Activated CD4-positive, alpha-beta T cell treated with anti-CD3 and anti-CD28 coated beads, Interleukin-2, amount 10 ng/mL, durations not matched to agents 24 days and 14 days (primary cell): ENCODE results near the gene PPIL1. TPM values are rescaled to one million over a fixed set of nuclear protein-coding genes. Genes with fewer than 3 reads are reported as not detected.
A peak's percentile ranks its signal among the peaks of the same experiment; 100 is the strongest.

ENCODE experiments used
- DNase-seq: peaks from one replicate; pipeline ENCODE4 v3.0.0; 2022
- H3K27ac Mint-ChIP-seq: one replicate; pipeline ENCODE4 v1.8.0; 2022; ENCODE audit warnings: mild to moderate bottlenecking, mixed read lengths
- H3K27me3 Mint-ChIP-seq: one replicate; pipeline ENCODE4 v1.8.0; 2022; ENCODE audit warnings: mixed read lengths
- H3K36me3 Mint-ChIP-seq: one replicate; pipeline ENCODE4 v1.8.0; 2022; ENCODE audit warnings: low read depth, mild to moderate bottlenecking, mixed read lengths
- H3K4me1 Mint-ChIP-seq: one replicate; pipeline ENCODE4 v1.8.0; 2021; ENCODE audit warnings: mixed read lengths
- H3K4me3 Mint-ChIP-seq: one replicate; pipeline ENCODE4 v1.8.0; 2022; ENCODE audit warnings: mild to moderate bottlenecking, moderate library complexity, mixed read lengths
- H3K9me3 Mint-ChIP-seq: one replicate; pipeline ENCODE4 v1.8.0; 2021; ENCODE audit warnings: mixed read lengths
- intact Hi-C: fragments of 100-400 bp; cut with micrococcal nuclease; formaldehyde crosslinking; loops from one replicate; pipeline ENCODE4 v1.15.1; 2023
- total RNA-seq: library from RNA; stranded (reverse); gene quantifications from 2 replicates; pipeline ENCODE4 v1.2.3, GENCODE V29; 2022

Gene PPIL1
- total RNA-seq, 1 donor from 2014 or later, result 65.1 TPM

GRCh38 chr6:36843170-36843569 lies 31.4 kb downstream of the PPIL1 start:
- intact Hi-C loops, result no loop called here
- Mint-ChIP-seq H3K36me3 (no peaks in the 10 kb centered on the region), H3K27me3 (peaks cover 17% of the 10 kb centered on the region), H3K27ac (no peak overlapping the region), H3K4me1 (peaks cover 7% of the 10 kb centered on the region), H3K4me3 (no peak overlapping the region), H3K9me3 (no peaks in the 10 kb centered on the region)
- DNase-seq, result no peak

GRCh38 chr6:36841756-36842155 lies 32.8 kb downstream of the PPIL1 start:
- Mint-ChIP-seq H3K27me3 (peaks cover 27% of the 10 kb centered on the region), H3K36me3 (no peaks in the 10 kb centered on the region), H3K27ac (no peak overlapping the region), H3K4me1 (peaks cover 7% of the 10 kb centered on the region), H3K9me3 (no peaks in the 10 kb centered on the region), H3K4me3 (no peak overlapping the region)
- intact Hi-C loops, result no loop called here
- DNase-seq, result no peak

GRCh38 chr6:36840432-36841403 lies 33.9 kb downstream of the PPIL1 start:
- Mint-ChIP-seq H3K27ac (no peak overlapping the region), H3K4me3 (peak overlapping the region; percentile 77), H3K4me1 (peaks cover 7% of the 10 kb centered on the region), H3K9me3 (no peaks in the 10 kb centered on the region), H3K36me3 (no peaks in the 10 kb centered on the region), H3K27me3 (peaks cover 30% of the 10 kb centered on the region)
- peak; percentile 72 for DNase-seq
- intact Hi-C loops, result no loop called here

GRCh38 chr6:36839749-36840431 lies 34.7 kb downstream of the PPIL1 start:
- H3K27me3 Mint-ChIP-seq, result peaks cover 33% of the 10 kb centered on the region

GRCh38 chr6:36838896-36839748 lies 35.5 kb downstream of the PPIL1 start, which contains the start of gene CPNE5:
Gene CPNE5 (minus strand): TSS chr6:36839444. CDS start chr6:36839377, 67 bp downstream.
- peaks cover 7% of the 10 kb centered on the region for H3K4me1 Mint-ChIP-seq
- peaks cover 35% of the 10 kb centered on the region for H3K27me3 Mint-ChIP-seq
- H3K36me3 Mint-ChIP-seq, result no peaks in the 10 kb centered on the region
- intact Hi-C loops, result no loop called here
- H3K4me3 Mint-ChIP-seq, result peak within 1 kb of the TSS; percentile 77
- no peaks in the 10 kb centered on the region for H3K9me3 Mint-ChIP-seq
- H3K27ac Mint-ChIP-seq, result no peak within 1 kb of the TSS
- peak; percentile 65 for DNase-seq

More at GRCh38 chr6:36839749-36840431, 34.7 kb downstream of the PPIL1 start:
- no peak overlapping the region for H3K27ac Mint-ChIP-seq
- H3K9me3 Mint-ChIP-seq, result no peaks in the 10 kb centered on the region
- H3K4me1 Mint-ChIP-seq, result peaks cover 7% of the 10 kb centered on the region
- peak overlapping the region; percentile 77 for H3K4me3 Mint-ChIP-seq
- intact Hi-C loops, result no loop called here
- DNase-seq, result peak; percentile 87
- H3K36me3 Mint-ChIP-seq, result no peaks in the 10 kb centered on the region

GRCh38 chr6:36837686-36838085 lies 36.9 kb downstream of the PPIL1 start:
- H3K9me3 Mint-ChIP-seq, result no peaks in the 10 kb centered on the region
- DNase-seq, result no peak
- H3K27me3 Mint-ChIP-seq, result peaks cover 35% of the 10 kb centered on the region
- H3K36me3 Mint-ChIP-seq, result no peaks in the 10 kb centered on the region
- intact Hi-C loops, result no loop called here
- no peak overlapping the region for H3K4me3 Mint-ChIP-seq
- no peak overlapping the region for H3K27ac Mint-ChIP-seq
- peaks cover 7% of the 10 kb centered on the region for H3K4me1 Mint-ChIP-seq

- Mint-ChIP-seq H3K27me3 (peaks cover 35% of the 10 kb centered on the region), H3K4me1 (peaks cover 7% of the 10 kb centered on the region), H3K36me3 (no peaks in the 10 kb centered on the region), H3K9me3 (no peaks in the 10 kb centered on the region), H3K4me3 (no peak overlapping the region), H3K27ac (no peak overlapping the region)
- intact Hi-C loops, result no loop called here
- DNase-seq, result no peak
Measured at GRCh38 chr6:36837022-36837339, 37.6 kb downstream of the PPIL1 start.

- DNase-seq, result no peak
- intact Hi-C loops, result no loop called here
Measured at GRCh38 chr6:36836111-36837021, 38.2 kb downstream of the PPIL1 start.

GRCh38 chr6:36834576-36835341 lies 39.8 kb downstream of the PPIL1 start:
- Mint-ChIP-seq H3K9me3 (no peaks in the 10 kb centered on the region), H3K27me3 (peaks cover 26% of the 10 kb centered on the region)

More at GRCh38 chr6:36836111-36837021, 38.2 kb downstream of the PPIL1 start:
- peaks cover 7% of the 10 kb centered on the region for H3K4me1 Mint-ChIP-seq
- H3K36me3 Mint-ChIP-seq, result no peaks in the 10 kb centered on the region
- no peak overlapping the region for H3K4me3 Mint-ChIP-seq
- no peaks in the 10 kb centered on the region for H3K9me3 Mint-ChIP-seq
- H3K27me3 Mint-ChIP-seq, result peaks cover 35% of the 10 kb centered on the region
- H3K27ac Mint-ChIP-seq, result no peak overlapping the region

GRCh38 chr6:36833182-36833789 lies 41.3 kb downstream of the PPIL1 start:
- H3K27ac Mint-ChIP-seq, result no peak overlapping the region
- no peak for DNase-seq
- H3K9me3 Mint-ChIP-seq, result no peaks in the 10 kb centered on the region
- intact Hi-C loops, result no loop called here
- no peaks in the 10 kb centered on the region for H3K36me3 Mint-ChIP-seq
- no peaks in the 10 kb centered on the region for H3K4me1 Mint-ChIP-seq
- H3K27me3 Mint-ChIP-seq, result peaks cover 19% of the 10 kb centered on the region
- H3K4me3 Mint-ChIP-seq, result no peak overlapping the region

More at GRCh38 chr6:36834576-36835341, 39.8 kb downstream of the PPIL1 start:
- Mint-ChIP-seq H3K4me1 (peaks cover 3% of the 10 kb centered on the region), H3K36me3 (no peaks in the 10 kb centered on the region), H3K27ac (no peak overlapping the region), H3K4me3 (no peak overlapping the region)
- intact Hi-C loops, result no loop called here
- DNase-seq, result no peak

- DNase-seq, result no peak
- H3K27me3 Mint-ChIP-seq, result peaks cover 12% of the 10 kb centered on the region
- no peaks in the 10 kb centered on the region for H3K9me3 Mint-ChIP-seq
- H3K36me3 Mint-ChIP-seq, result no peaks in the 10 kb centered on the region
- H3K4me3 Mint-ChIP-seq, result no peak overlapping the region
- intact Hi-C loops, result no loop called here
- peaks cover 9% of the 10 kb centered on the region for H3K4me1 Mint-ChIP-seq
- H3K27ac Mint-ChIP-seq, result no peak overlapping the region
Measured at GRCh38 chr6:36832313-36832712, 42.3 kb downstream of the PPIL1 start.

- DNase-seq, result no peak
- intact Hi-C loops, result no loop called here
- Mint-ChIP-seq H3K4me1 (peaks cover 15% of the 10 kb centered on the region), H3K9me3 (no peaks in the 10 kb centered on the region), H3K27ac (no peak overlapping the region), H3K4me3 (no peak overlapping the region), H3K36me3 (no peaks in the 10 kb centered on the region), H3K27me3 (peaks cover 11% of the 10 kb centered on the region)
Measured at GRCh38 chr6:36830577-36830976, 44.0 kb downstream of the PPIL1 start.
